Bronchial epithelial cell (primary cell): ENCODE data around the gene TMUB1. TPM values are rescaled to one million over a fixed set of nuclear protein-coding genes. Genes with fewer than 3 reads are reported as not detected.

Source experiments
- DNase-seq: peaks from one replicate; pipeline ENCODE4 v3.0.0-alpha.2; 2010; ENCODE audit warnings: low read depth
- FAIRE-seq: peaks from 2 replicates; lab custom pipeline; 2011; peaks lifted over from hg19 to GRCh38; lab: Jason Lieb, UNC
- H3K27me3 ChIP-seq: 2 replicates; pipeline ENCODE4 v1.5.1; 2011; ENCODE audit warnings: low read length; ENCODE audit not compliant: control insufficient read depth, insufficient read depth
- H3K36me3 ChIP-seq: 2 replicates; pipeline ENCODE4 v1.5.1; 2011; ENCODE audit warnings: low read length; ENCODE audit not compliant: control insufficient read depth, insufficient read depth
- H3K4me3 ChIP-seq: 2 replicates; pipeline ENCODE4 v1.5.1; 2011; ENCODE audit warnings: mild to moderate bottlenecking, low read depth, low read length, control low read depth
- total RNA-seq: library from RNA; depleted of rRNA; stranded (reverse); fragments of >200 nt; gene quantifications from 2 replicates; pipeline ENCODE4 v1.2.1, GENCODE V29; 2014
- TF ChIP-seq, protein P1 (sequence below): IDR thresholded peaks from 2 replicates; pipeline ENCODE4 v1.5.1; 2011; ENCODE audit warnings: mild to moderate bottlenecking, moderate library complexity, low read length, control low read depth, inconsistent platforms; ENCODE audit not compliant: insufficient read depth, severe bottlenecking

TMUB1 gene
- total RNA-seq, 1 donor from 2014 or later: 9.0 TPM

GRCh38 chr7:151038951-151039849 lies 44.1 kb downstream of the TMUB1 start:
- Histone ChIP-seq H3K4me3 (no peak overlapping the region), H3K36me3 (peaks cover 19% of the 10 kb centered on the region), H3K27me3 (no peaks in the 10 kb centered on the region)
- TF ChIP-seq, protein P1, sequence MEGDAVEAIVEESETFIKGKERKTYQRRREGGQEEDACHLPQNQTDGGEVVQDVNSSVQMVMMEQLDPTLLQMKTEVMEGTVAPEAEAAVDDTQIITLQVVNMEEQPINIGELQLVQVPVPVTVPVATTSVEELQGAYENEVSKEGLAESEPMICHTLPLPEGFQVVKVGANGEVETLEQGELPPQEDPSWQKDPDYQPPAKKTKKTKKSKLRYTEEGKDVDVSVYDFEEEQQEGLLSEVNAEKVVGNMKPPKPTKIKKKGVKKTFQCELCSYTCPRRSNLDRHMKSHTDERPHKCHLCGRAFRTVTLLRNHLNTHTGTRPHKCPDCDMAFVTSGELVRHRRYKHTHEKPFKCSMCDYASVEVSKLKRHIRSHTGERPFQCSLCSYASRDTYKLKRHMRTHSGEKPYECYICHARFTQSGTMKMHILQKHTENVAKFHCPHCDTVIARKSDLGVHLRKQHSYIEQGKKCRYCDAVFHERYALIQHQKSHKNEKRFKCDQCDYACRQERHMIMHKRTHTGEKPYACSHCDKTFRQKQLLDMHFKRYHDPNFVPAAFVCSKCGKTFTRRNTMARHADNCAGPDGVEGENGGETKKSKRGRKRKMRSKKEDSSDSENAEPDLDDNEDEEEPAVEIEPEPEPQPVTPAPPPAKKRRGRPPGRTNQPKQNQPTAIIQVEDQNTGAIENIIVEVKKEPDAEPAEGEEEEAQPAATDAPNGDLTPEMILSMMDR: no peak
- DNase-seq: peak; percentile 87
- FAIRE-seq: no peak

DNA sequence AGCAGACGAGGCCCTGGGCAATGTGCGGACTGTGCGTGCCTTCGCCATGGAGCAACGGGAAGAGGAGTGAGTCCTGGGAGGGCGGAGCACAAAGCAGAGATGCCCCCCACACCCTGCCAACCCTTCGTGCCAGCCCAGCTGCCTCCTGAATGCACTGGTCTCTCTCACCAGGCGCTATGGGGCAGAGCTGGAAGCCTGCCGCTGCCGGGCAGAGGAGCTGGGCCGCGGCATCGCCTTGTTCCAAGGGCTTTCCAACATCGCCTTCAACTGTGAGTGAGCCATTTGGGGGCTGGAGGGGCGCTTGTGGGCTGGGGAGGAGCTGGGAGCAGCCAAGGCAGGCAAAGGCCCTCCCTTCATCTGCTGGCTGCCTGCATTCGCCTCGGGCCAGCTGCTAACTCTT lies 47.4 kb downstream of the TMUB1 start:
- FAIRE-seq: no peak
- TF ChIP-seq, protein P1: no peak

GRCh38 chr7:151035026-151035717 lies 48.1 kb downstream of the TMUB1 start:
- FAIRE-seq: no peak
- no peak overlapping the region for H3K4me3 ChIP-seq
- H3K36me3 ChIP-seq: peaks cover 19% of the 10 kb centered on the region
- no peak for DNase-seq
- no peaks in the 10 kb centered on the region for H3K27me3 ChIP-seq
- TF ChIP-seq, protein P1: no peak

More for the DNA sequence above, 47.4 kb downstream of the TMUB1 start:
- H3K36me3 ChIP-seq: peaks cover 19% of the 10 kb centered on the region
- no peak for DNase-seq
- no peaks in the 10 kb centered on the region for H3K27me3 ChIP-seq
- no peak overlapping the region for H3K4me3 ChIP-seq

- DNase-seq (no peak), FAIRE-seq (no peak)
- no peaks in the 10 kb centered on the region for H3K27me3 ChIP-seq
- peaks cover 19% of the 10 kb centered on the region for H3K36me3 ChIP-seq
- no peak overlapping the region for H3K4me3 ChIP-seq
- TF ChIP-seq, protein P1: no peak
These were observed 48.8 kb downstream of the TMUB1 start for GRCh38 chr7:151034312-151035025.

DNA sequence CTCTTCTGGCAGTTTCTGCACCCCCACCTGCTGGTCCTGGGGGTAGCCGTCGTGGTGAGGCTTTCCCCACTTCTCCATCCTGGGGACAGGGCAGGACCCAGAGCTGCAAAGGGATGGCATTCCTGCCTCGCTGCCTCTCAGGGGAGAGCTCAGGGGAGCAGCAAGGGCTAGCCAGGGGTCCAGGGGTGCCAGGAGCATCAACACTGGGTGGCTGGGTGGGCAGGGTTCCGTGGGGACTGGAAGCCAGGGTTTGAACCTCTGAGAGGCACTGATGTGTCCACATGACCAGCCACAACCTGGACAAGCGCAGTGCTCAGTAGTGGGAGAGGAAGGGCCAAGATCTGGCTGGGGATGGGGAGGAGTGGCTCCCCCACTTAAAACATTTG lies 49.4 kb downstream of the TMUB1 start:
- no peaks in the 10 kb centered on the region for H3K27me3 ChIP-seq
- H3K36me3 ChIP-seq: peaks cover 19% of the 10 kb centered on the region
- no peak for FAIRE-seq

More for the DNA sequence above, 49.4 kb downstream of the TMUB1 start:
- TF ChIP-seq, protein P1: no peak
- no peak overlapping the region for H3K4me3 ChIP-seq
- DNase-seq: no peak
